Colonic mucosa (tissue), 4 donors: ENCODE data around the gene CNPY4. TPM values are rescaled to one million over a fixed set of nuclear protein-coding genes. Genes with fewer than 3 reads are reported as not detected.
A peak's percentile ranks its signal among the peaks of the same experiment; 100 is the strongest.

Source experiments
- DNase-seq: peaks from one replicate; pipeline ENCODE4 v3.0.0-alpha.2; 2020
- H3K27ac ChIP-seq: fragments of 200-600 bp; one replicate; pipeline ENCODE4 v1.8.0; 2021
- H3K27me3 ChIP-seq: fragments of 200-600 bp; one replicate; pipeline ENCODE4 v1.8.0; 2021
- H3K36me3 ChIP-seq: fragments of 200-600 bp; one replicate; pipeline ENCODE4 v1.8.0; 2021
- H3K4me1 ChIP-seq: fragments of 200-600 bp; one replicate; pipeline ENCODE4 v1.8.0; 2021; ENCODE audit warnings: mild to moderate bottlenecking
- H3K4me3 ChIP-seq: fragments of 200-600 bp; one replicate; pipeline ENCODE4 v1.8.0; 2021
- H3K9ac ChIP-seq, 2 donors: one replicate each; pipeline ENCODE4 v1.7.0; 2013; ENCODE audit warnings: control low read depth in 2 of 2, low read depth in 2 of 2, low read length in 2 of 2
- H3K9me3 ChIP-seq: fragments of 200-600 bp; one replicate; pipeline ENCODE4 v1.8.0; 2021
- CTCF ChIP-seq: fragments of 200-600 bp; IDR thresholded peaks from one replicate; pipeline ENCODE4 v1.8.0; 2022; ENCODE audit warnings: antibody characterized with exemption, mild to moderate bottlenecking
- intact Hi-C: fragments of 100-400 bp; cut with DNase I; formaldehyde crosslinking; loops from one replicate; pipeline ENCODE4 v1.14.1; 2022
- total RNA-seq, 2 donors: library from RNA; stranded (reverse); fragmentation: NEBNext Ultra II Directional in 1 of 2; extraction: Animal tissue kit (Norgen Biotek cat#: 25700) in 1 of 2; gene quantifications; one replicate each; pipeline ENCODE4 v1.2.1, GENCODE V29; 2021
- donor health status: healthy.
- donor health status: DM: no; HTN: no; CAD: no.
- donor health status: DM: no; HTN: no; CAD: no.

CNPY4 gene
- total RNA-seq, 2 donors from 2014 or later: 8.4 to 10.6 TPM

- H3K27me3 ChIP-seq: no peaks in the 10 kb centered on the region
- H3K9ac ChIP-seq: peak overlapping the region; percentile 35 to 37
- H3K4me3 ChIP-seq: no peak overlapping the region
- no peaks in the 10 kb centered on the region for H3K36me3 ChIP-seq
- intact Hi-C loops: no loop called here
- DNase-seq: peak; percentile 79
- H3K4me1 ChIP-seq: peaks cover 37% of the 10 kb centered on the region
- TF ChIP-seq CTCF: no peak
- no peaks in the 10 kb centered on the region for H3K9me3 ChIP-seq
- H3K27ac ChIP-seq: peak overlapping the region; percentile 75
Observed at GRCh38 chr7:100154651-100155491, 35.4 kb downstream of the CNPY4 start.

GRCh38 chr7:100155553-100156317 is 36.3 kb downstream of the CNPY4 start:
- no peak for TF ChIP-seq CTCF
- H3K9me3 ChIP-seq: no peaks in the 10 kb centered on the region
- DNase-seq: no peak
- H3K9ac ChIP-seq: peak overlapping the region in 1 of 2 donors; percentile 35
- peak overlapping the region; percentile 75 for H3K27ac ChIP-seq
- intact Hi-C loops: no loop called here
- H3K27me3 ChIP-seq: no peaks in the 10 kb centered on the region
- H3K36me3 ChIP-seq: no peaks in the 10 kb centered on the region
- H3K4me1 ChIP-seq: peaks cover 37% of the 10 kb centered on the region
- no peak overlapping the region for H3K4me3 ChIP-seq

- H3K4me3 ChIP-seq: peak overlapping the region; percentile 84
- intact Hi-C loops: no loop called here
- no peaks in the 10 kb centered on the region for H3K27me3 ChIP-seq
- peaks cover 37% of the 10 kb centered on the region for H3K4me1 ChIP-seq
- no peak for DNase-seq
- H3K9ac ChIP-seq: peak overlapping the region in 1 of 2 donors; percentile 76
- no peaks in the 10 kb centered on the region for H3K36me3 ChIP-seq
- H3K27ac ChIP-seq: peak overlapping the region; percentile 86
- TF ChIP-seq CTCF: no peak
- no peaks in the 10 kb centered on the region for H3K9me3 ChIP-seq
Observed at GRCh38 chr7:100156331-100157068, 37.1 kb downstream of the CNPY4 start.

GRCh38 chr7:100157069-100157333 is 37.6 kb downstream of the CNPY4 start:
- DNase-seq: no peak
- H3K27me3 ChIP-seq: no peaks in the 10 kb centered on the region
- no peak for TF ChIP-seq CTCF
- no peaks in the 10 kb centered on the region for H3K36me3 ChIP-seq
- H3K27ac ChIP-seq: peak overlapping the region; percentile 86
- peaks cover 37% of the 10 kb centered on the region for H3K4me1 ChIP-seq
- intact Hi-C loops: no loop called here
- H3K9ac ChIP-seq: peak overlapping the region in 1 of 2 donors; percentile 76
- H3K9me3 ChIP-seq: no peaks in the 10 kb centered on the region
- H3K4me3 ChIP-seq: peak overlapping the region; percentile 84
